ENCODE measurements around the gene REEP1. TPM values are rescaled to one million over a fixed set of nuclear protein-coding genes. Genes with fewer than 3 reads are reported as not detected.

Gene REEP1
- total RNA-seq, 1 experiment from 2014 or later, result 3.6 TPM

DNA sequence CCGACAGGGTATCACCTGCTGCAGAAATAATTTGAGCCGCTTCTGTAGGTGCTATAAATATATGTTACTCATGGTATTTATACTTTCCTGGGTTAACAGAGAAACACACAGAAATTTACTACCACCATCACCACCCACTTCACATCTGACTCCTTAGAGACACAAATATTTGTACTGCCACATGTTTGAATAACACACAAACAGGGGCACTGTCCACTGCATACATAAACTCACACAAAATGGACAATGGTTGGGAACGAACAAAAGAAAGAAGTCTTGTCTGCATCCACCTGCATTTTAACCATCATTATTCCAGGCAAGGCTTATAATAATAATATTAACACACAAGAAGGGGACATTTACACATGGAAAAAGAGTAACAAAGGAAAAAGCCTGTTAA is 166.1 kb downstream of the REEP1 start:
- POLR2A ChIA-PET (ENCODE audit: low non-redundant PET), result no interaction called here

DNA sequence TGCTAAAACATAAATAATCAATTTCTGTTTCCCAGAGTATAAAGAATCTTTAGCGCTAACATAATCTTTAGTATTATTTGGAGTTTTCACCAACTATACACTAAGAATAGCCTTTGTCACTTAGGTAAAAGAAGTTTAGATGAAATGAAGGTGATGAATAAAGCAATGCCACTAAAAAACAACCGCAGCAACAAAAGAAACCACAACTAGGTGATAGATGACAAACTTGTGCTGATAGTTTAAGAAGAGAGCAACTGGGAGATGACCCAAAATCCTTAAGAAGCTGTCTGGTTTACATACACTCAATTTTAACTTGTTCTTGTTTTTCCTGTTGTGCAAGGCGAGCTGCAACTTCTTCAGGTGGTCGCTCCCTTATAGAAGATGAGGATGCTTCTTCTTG is 167.0 kb downstream of the REEP1 start:
- CTCF ChIA-PET, result no interaction called here
- no peaks in the 10 kb centered on the region for H3K27me3 ChIP-seq (replicated peaks; ENCODE audit: insufficient read depth, low read depth, low read length, poor library complexity)
- POLR2A ChIA-PET (ENCODE audit: low non-redundant PET), result no interaction called here
- intact Hi-C loops (cut with micrococcal nuclease; ENCODE audit: unreplicated experiment), result no loop called here
- H3K9me3 ChIP-seq (ENCODE audit: low read depth, low read length, poor library complexity, severe bottlenecking), result no peaks in the 10 kb centered on the region
- no peak overlapping the region for H3K4me3 ChIP-seq (ENCODE audit: low read depth, low read length, poor library complexity, severe bottlenecking)
- H3K36me3 ChIP-seq (ENCODE audit: insufficient read depth, low read length, poor library complexity, severe bottlenecking), result peaks cover 78% of the 10 kb centered on the region
- no peaks in the 10 kb centered on the region for H3K4me1 ChIP-seq (ENCODE audit: insufficient read depth, low read length, poor library complexity, severe bottlenecking)
- no peak for TF ChIP-seq EZH2 (IDR thresholded peaks at IDR 0.05; ENCODE audit: borderline replicate concordance, low read depth, low read length, poor library complexity, severe bottlenecking)
- TF ChIP-seq, protein P1, sequence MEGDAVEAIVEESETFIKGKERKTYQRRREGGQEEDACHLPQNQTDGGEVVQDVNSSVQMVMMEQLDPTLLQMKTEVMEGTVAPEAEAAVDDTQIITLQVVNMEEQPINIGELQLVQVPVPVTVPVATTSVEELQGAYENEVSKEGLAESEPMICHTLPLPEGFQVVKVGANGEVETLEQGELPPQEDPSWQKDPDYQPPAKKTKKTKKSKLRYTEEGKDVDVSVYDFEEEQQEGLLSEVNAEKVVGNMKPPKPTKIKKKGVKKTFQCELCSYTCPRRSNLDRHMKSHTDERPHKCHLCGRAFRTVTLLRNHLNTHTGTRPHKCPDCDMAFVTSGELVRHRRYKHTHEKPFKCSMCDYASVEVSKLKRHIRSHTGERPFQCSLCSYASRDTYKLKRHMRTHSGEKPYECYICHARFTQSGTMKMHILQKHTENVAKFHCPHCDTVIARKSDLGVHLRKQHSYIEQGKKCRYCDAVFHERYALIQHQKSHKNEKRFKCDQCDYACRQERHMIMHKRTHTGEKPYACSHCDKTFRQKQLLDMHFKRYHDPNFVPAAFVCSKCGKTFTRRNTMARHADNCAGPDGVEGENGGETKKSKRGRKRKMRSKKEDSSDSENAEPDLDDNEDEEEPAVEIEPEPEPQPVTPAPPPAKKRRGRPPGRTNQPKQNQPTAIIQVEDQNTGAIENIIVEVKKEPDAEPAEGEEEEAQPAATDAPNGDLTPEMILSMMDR (conservative IDR thresholded peaks at IDR 0.05; ENCODE audit: low read depth, low read length), result no peak
- H3K27ac ChIP-seq (ENCODE audit: low read depth, low read length, poor library complexity, severe bottlenecking), result no peak overlapping the region
- no peak for DNase-seq (ENCODE audit: low spot score)
- BruUV-seq (replicated peaks), result no TSS peak

More for the DNA sequence above, 166.1 kb downstream of the REEP1 start:
- Histone ChIP-seq H3K27me3 (replicated peaks; ENCODE audit: insufficient read depth, low read depth, low read length, poor library complexity) (no peaks in the 10 kb centered on the region), H3K4me3 (ENCODE audit: low read depth, low read length, poor library complexity, severe bottlenecking) (no peak overlapping the region), H3K36me3 (ENCODE audit: insufficient read depth, low read length, poor library complexity, severe bottlenecking) (peaks cover 78% of the 10 kb centered on the region), H3K27ac (ENCODE audit: low read depth, low read length, poor library complexity, severe bottlenecking) (no peak overlapping the region), H3K4me1 (ENCODE audit: insufficient read depth, low read length, poor library complexity, severe bottlenecking) (no peaks in the 10 kb centered on the region), H3K9me3 (ENCODE audit: low read depth, low read length, poor library complexity, severe bottlenecking) (no peaks in the 10 kb centered on the region)
- DNase-seq (ENCODE audit: low spot score), result no peak
- BruUV-seq (replicated peaks), result no TSS peak
- CTCF ChIA-PET, result no interaction called here
- intact Hi-C loops (cut with micrococcal nuclease; ENCODE audit: unreplicated experiment), result no loop called here
- TF ChIP-seq EZH2 (IDR thresholded peaks at IDR 0.05; ENCODE audit: borderline replicate concordance, low read depth, low read length, poor library complexity, severe bottlenecking), result no peak
- TF ChIP-seq, protein P1 (conservative IDR thresholded peaks at IDR 0.05; ENCODE audit: low read depth, low read length), result no peak

Small RNAs within 50 kb of the gene (microRNA-seq; reads per million reads assigned to microRNA genes)
- not detected for gene MIR4779

Other genes with a start within 250 kb of the REEP1 start
- 70.8 and 81.2 TPM in 2 replicates for gene POLR1A, start 231.7 kb downstream of the REEP1 start, total RNA-seq (2021)
- 148 and 159 TPM in 2 replicates for gene PTCD3, start 231.4 kb downstream of the REEP1 start, total RNA-seq (2021)
- gene IMMT, start 142.2 kb downstream of the REEP1 start, total RNA-seq (2021), result 172 and 174 TPM in 2 replicates
- gene MRPL35, start 138.2 kb downstream of the REEP1 start, total RNA-seq (2021), result 81.9 and 97.7 TPM in 2 replicates
- 40.7 and 43.8 TPM in 2 replicates for gene KDM3A, start 103.7 kb upstream of the REEP1 start, total RNA-seq (2021)
- gene CHMP3, start 225.8 kb upstream of the REEP1 start, total RNA-seq (2021), result 87.5 and 89.0 TPM in 2 replicates